HepG2 (cell line): ENCODE data around the gene CYP19A1. TPM values are rescaled to one million over a fixed set of nuclear protein-coding genes. Genes with fewer than 3 reads are reported as not detected.

ENCODE experiments used
- BRD4 ChIP-seq: sonication (generic); formaldehyde crosslinking; IDR thresholded peaks from 2 replicates; pipeline ENCODE4 v1.4.0; 2020; ENCODE audit warnings: missing genetic modification reagents
- FOXJ3 ChIP-seq: sonication (generic); formaldehyde crosslinking; IDR thresholded peaks from 2 replicates; pipeline ENCODE4 v1.4.0; 2020; ENCODE audit warnings: missing genetic modification reagents, mild to moderate bottlenecking, borderline replicate concordance
- GATAD2A ChIP-seq: IDR thresholded peaks from 2 replicates; pipeline ENCODE4 v1.6.1; 2016
- HDAC1 ChIP-seq: sonication (generic); formaldehyde crosslinking; IDR thresholded peaks from 2 replicates; pipeline ENCODE4 v1.5.1; 2020; ENCODE audit warnings: mild to moderate bottlenecking, missing genetic modification reagents
- HOXA3 ChIP-seq: sonication (generic); formaldehyde crosslinking; IDR thresholded peaks from 2 replicates; pipeline ENCODE4 v1.5.0; 2020; ENCODE audit warnings: missing genetic modification reagents
- KDM6A ChIP-seq: IDR thresholded peaks from 2 replicates; pipeline ENCODE4 v1.6.1; 2016; ENCODE audit warnings: low read depth
- RFXANK ChIP-seq: IDR thresholded peaks from 2 replicates; pipeline ENCODE4 v1.6.1; 2016
- SMC3 ChIP-seq: IDR thresholded peaks from 2 replicates; pipeline ENCODE4 v1.6.1; 2011; ENCODE audit warnings: low read length, improper control_type of control experiment
- TBP ChIP-seq: sonication (generic); formaldehyde crosslinking; IDR thresholded peaks from 2 replicates; pipeline ENCODE4 v1.5.0; 2020; ENCODE audit warnings: missing genetic modification reagents
- THAP8 ChIP-seq: sonication (generic); formaldehyde crosslinking; IDR thresholded peaks from 2 replicates; pipeline ENCODE4 v1.5.1; 2020; ENCODE audit warnings: missing genetic modification reagents, mild to moderate bottlenecking, borderline replicate concordance
- ZBTB7A ChIP-seq: sonication (generic); formaldehyde crosslinking; IDR thresholded peaks from 2 replicates; pipeline ENCODE4 v1.8.0; 2022; ENCODE audit warnings: mild to moderate bottlenecking, missing genetic modification reagents
- ZBTB7B ChIP-seq: sonication (generic); formaldehyde crosslinking; IDR thresholded peaks from 2 replicates; pipeline ENCODE4 v1.4.0; 2020; ENCODE audit warnings: missing genetic modification reagents
- ZNF143 ChIP-seq: sonication (generic); formaldehyde crosslinking; IDR thresholded peaks from 2 replicates; pipeline ENCODE4 v1.4.0; 2020; ENCODE audit warnings: missing genetic modification reagents
- ZNF20 ChIP-seq: sonication (generic); formaldehyde crosslinking; IDR thresholded peaks from 2 replicates; pipeline ENCODE4 v1.4.0; 2020; ENCODE audit warnings: mild to moderate bottlenecking, moderate library complexity, missing genetic modification reagents
- ZNF292 ChIP-seq: sonication (generic); formaldehyde crosslinking; IDR thresholded peaks from 2 replicates; pipeline ENCODE4 v1.8.1; 2022; ENCODE audit warnings: mild to moderate bottlenecking, low read depth, missing genetic modification reagents, borderline replicate concordance
- polyA plus RNA-seq, 8 experiments: library from polyadenylated mRNA; depleted of rRNA in 3 of 8; stranded (reverse) in 7 of 8; unstranded in 1 of 8; fragments of >200 nt; fragmentation: Illumina TruSeq in 4 of 8; extraction: Trizol in 4 of 8; gene quantifications; 2 replicates each; pipeline versions ENCODE4 v1.2.1 to v1.2.3, GENCODE V29; 2011 to 2016; ENCODE audit warnings: low read depth in 4 of 8, missing spikeins in 1 of 8, mixed read lengths in 1 of 8; ENCODE audit not compliant: insufficient read depth in 1 of 8
- total RNA-seq, 5 experiments: library from RNA; depleted of rRNA; stranded (reverse); fragments of >200 nt; fragmentation: Illumina TruSeq; extraction: Trizol; gene quantifications; 2 replicates each; pipeline ENCODE4 v1.2.3, GENCODE V29; 2016; ENCODE audit warnings: low read depth in 1 of 5
- TF ChIP-seq, protein P1 (sequence below), 2 experiments: IDR thresholded peaks; 2 replicates each; pipeline ENCODE4 v1.6.1; 2011 to 2012; ENCODE audit warnings: low read length in 2 of 2, borderline replicate concordance in 1 of 2, low read depth in 1 of 2, mild to moderate bottlenecking in 1 of 2, moderate library complexity in 1 of 2
- TF ChIP-seq, protein P2 (sequence below): sonication (generic); formaldehyde crosslinking; IDR thresholded peaks from 2 replicates; pipeline ENCODE4 v1.8.1; 2023; ENCODE audit warnings: mild to moderate bottlenecking, inconsistent platforms, moderate library complexity, missing genetic modification reagents, borderline replicate concordance

CYP19A1 gene
- total and polyA plus RNA-seq, 2 of the 13 experiments (the other 11 are each of a cell fraction or from before 2014, with no cell fraction given), result 10.9 to 23.0 TPM

DNA sequence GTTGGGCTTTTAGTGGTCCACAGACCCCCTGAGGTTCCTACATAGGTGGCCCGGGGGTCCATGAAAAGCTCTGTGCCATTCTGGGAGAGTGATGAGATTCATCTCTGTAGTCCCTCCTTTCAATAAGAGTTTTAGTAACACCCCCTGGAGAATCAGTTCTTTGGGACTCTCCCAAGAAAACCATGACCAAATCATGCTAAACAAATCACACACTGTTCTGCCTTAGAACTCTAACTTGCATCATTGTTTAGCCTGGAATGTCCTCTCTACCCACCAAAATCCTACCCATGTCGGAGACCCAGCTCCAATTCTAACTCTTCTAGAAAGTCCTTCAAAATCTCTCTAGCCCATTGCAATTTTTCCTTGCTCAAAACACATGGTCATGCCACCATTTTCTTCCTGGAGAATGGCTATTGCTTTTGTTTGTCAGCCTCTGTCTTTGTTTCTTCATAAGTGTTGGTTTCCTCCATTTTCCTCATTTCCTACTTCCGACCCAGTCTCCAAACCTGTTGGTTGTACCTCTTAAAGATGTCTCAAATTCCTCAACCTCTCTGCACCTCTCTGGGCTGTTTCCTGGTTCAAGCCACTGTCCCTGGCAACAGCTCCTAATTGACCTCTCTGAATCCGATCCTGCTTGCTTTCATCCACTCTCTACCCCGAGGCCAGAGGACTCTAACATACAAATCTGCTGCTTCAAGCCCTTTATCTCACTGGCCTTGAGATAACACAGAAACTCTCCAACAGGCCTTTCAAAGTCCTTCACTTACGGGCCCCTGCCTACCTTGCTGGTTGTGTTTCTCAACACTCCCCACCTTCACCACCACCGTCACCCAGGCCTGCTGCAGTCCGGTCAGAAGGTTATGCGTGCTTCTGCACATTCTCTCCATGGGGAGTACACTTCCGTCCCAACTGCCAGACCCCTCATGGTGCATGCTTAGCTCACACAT, 23.7 kb downstream of the CYP19A1 start (continued):
- TF ChIP-seq ZBTB7A, result no peak; the same call in 1 of the 2 replicates
- TF ChIP-seq HOXA3, result peak; percentile 55; the same call in 1 of the 2 replicates
- TF ChIP-seq SMC3, result no peak
- TF ChIP-seq, protein P1, sequence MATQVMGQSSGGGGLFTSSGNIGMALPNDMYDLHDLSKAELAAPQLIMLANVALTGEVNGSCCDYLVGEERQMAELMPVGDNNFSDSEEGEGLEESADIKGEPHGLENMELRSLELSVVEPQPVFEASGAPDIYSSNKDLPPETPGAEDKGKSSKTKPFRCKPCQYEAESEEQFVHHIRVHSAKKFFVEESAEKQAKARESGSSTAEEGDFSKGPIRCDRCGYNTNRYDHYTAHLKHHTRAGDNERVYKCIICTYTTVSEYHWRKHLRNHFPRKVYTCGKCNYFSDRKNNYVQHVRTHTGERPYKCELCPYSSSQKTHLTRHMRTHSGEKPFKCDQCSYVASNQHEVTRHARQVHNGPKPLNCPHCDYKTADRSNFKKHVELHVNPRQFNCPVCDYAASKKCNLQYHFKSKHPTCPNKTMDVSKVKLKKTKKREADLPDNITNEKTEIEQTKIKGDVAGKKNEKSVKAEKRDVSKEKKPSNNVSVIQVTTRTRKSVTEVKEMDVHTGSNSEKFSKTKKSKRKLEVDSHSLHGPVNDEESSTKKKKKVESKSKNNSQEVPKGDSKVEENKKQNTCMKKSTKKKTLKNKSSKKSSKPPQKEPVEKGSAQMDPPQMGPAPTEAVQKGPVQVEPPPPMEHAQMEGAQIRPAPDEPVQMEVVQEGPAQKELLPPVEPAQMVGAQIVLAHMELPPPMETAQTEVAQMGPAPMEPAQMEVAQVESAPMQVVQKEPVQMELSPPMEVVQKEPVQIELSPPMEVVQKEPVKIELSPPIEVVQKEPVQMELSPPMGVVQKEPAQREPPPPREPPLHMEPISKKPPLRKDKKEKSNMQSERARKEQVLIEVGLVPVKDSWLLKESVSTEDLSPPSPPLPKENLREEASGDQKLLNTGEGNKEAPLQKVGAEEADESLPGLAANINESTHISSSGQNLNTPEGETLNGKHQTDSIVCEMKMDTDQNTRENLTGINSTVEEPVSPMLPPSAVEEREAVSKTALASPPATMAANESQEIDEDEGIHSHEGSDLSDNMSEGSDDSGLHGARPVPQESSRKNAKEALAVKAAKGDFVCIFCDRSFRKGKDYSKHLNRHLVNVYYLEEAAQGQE (IDR thresholded peaks at IDR 0.05; ENCODE audit: borderline replicate concordance in 1 of 2, low read depth in 1 of 2, low read length in 2 of 2), result no peak
- no peak for TF ChIP-seq RFXANK
- TF ChIP-seq TBP (CRISPR knock-in tag), result no peak
- peak; percentile 69; the same call in 1 of the 2 replicates for TF ChIP-seq BRD4 (CRISPR knock-in tag)
- TF ChIP-seq, protein P2, sequence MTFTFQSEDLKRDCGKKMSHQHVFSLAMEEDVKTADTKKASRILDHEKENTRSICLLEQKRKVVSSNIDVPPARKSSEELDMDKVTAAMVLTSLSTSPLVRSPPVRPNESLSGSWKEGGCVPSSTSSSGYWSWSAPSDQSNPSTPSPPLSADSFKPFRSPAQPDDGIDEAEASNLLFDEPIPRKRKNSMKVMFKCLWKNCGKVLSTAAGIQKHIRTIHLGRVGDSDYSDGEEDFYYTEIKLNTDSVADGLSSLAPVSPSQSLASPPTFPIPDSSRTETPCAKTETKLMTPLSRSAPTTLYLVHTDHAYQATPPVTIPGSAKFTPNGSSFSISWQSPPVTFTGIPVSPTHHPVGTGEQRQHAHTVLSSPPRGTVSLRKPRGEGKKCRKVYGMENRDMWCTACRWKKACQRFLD (CRISPR knock-in tag), result no peak
- TF ChIP-seq GATAD2A (CRISPR knock-in tag), result peak; percentile 88
- no peak for TF ChIP-seq ZNF143 (CRISPR knock-in tag)
- no peak; the same call in 1 of the 2 replicates for TF ChIP-seq FOXJ3 (CRISPR knock-in tag)
- peak; percentile 81 for TF ChIP-seq ZBTB7B (CRISPR knock-in tag)
- TF ChIP-seq ZNF20, result no peak
- TF ChIP-seq ZNF292, result peak; percentile 85; the same call in 1 of the 2 replicates
- peak; percentile 69 for TF ChIP-seq HDAC1
- no peak for TF ChIP-seq THAP8 (CRISPR knock-in tag)
- TF ChIP-seq KDM6A (CRISPR knock-in tag), result peak; percentile 59; the same call in 1 of the 2 replicates
